A549 treated with CORT108297 at 1 μM for 4 hours (cell line): ENCODE data around the gene KLK15. TPM values are rescaled to one million over a fixed set of nuclear protein-coding genes. Genes with fewer than 3 reads are reported as not detected.

ENCODE experiments used
- total RNA-seq: library from RNA; stranded (reverse); fragments of 200-300 nt; extraction: Qiagen RNA extraction; gene quantifications from 5 replicates; pipeline ENCODE4 v1.2.3, GENCODE V29; 2022

The KLK15 gene, protein sequence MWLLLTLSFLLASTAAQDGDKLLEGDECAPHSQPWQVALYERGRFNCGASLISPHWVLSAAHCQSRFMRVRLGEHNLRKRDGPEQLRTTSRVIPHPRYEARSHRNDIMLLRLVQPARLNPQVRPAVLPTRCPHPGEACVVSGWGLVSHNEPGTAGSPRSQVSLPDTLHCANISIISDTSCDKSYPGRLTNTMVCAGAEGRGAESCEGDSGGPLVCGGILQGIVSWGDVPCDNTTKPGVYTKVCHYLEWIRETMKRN
- total RNA-seq = not detected in 5 replicates

DNA sequence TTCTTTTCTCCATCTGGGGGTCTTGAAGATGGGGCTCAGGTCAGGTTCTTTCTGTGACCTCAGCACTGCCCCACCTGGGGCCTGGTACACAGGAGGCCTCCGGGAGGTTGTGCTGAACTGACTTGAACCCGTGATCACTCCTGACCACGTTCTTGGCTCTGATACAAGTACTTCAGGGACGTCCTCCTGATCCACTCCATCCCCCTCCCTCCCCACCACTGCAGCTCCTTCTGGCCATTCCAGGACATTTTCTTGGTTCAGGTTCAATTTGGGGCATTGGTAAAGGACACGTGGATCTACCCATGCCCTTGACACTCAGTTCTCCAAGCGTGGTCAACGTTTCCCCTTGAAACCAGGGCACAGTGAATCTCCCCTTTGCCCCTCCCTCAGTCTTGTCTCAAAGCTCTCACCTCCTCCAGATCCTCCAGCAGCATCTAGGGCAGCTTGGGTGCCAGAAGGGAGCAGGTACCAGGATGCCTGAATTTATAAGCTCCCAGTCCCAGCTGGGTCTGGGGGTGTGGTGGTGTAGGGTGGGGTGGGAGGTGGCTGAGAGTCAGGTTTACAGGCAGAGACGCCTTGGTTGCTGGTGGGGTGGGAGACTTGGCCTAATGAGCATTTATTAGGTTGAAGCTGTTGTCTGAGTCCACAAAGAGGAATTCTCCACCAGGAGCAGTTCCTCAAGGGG is at the start of gene KLK15:
KLK15 (minus strand) TSS at position 458 of the 685 bp plus-strand sequence. CDS start 2,082 bp downstream, outside the sequence.

DNA sequence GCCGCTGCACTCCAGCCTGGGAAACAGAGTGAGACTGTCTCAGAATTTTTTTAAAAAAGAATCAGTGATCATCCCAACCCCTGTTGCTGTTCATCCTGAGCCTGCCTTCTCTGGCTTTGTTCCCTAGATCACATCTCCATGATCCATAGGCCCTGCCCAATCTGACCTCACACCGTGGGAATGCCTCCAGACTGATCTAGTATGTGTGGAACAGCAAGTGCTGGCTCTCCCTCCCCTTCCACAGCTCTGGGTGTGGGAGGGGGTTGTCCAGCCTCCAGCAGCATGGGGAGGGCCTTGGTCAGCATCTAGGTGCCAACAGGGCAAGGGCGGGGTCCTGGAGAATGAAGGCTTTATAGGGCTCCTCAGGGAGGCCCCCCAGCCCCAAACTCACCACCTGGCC is 39.7 kb upstream of the KLK15 start, which contains the start of gene KLK2:
KLK2 (plus strand) TSS at position 384 of the 400 bp plus-strand sequence. CDS start 35 bp downstream, outside the sequence.

DNA sequence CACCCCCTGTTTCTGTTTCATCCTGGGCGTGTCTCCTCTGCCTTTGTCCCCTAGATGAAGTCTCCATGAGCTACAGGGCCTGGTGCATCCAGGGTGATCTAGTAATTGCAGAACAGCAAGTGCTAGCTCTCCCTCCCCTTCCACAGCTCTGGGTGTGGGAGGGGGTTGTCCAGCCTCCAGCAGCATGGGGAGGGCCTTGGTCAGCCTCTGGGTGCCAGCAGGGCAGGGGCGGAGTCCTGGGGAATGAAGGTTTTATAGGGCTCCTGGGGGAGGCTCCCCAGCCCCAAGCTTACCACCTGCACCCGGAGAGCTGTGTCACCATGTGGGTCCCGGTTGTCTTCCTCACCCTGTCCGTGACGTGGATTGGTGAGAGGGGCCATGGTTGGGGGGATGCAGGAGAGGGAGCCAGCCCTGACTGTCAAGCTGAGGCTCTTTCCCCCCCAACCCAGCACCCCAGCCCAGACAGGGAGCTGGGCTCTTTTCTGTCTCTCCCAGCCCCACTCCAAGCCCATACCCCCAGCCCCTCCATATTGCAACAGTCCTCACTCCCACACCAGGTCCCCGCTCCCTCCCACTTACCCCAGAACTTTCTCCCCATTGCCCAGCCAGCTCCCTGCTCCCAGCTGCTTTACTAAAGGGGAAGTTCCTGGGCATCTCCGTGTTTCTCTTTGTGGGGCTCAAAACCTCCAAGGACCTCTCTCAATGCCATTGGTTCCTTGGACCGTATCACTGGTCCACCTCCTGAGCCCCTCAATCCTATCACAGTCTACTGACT is 21.4 kb upstream of the KLK15 start, which contains the start of gene KLK3:
KLK3 (plus strand) TSS at position 280 of the 775 bp plus-strand sequence; CDS start at position 321, 41 bp downstream.

DNA sequence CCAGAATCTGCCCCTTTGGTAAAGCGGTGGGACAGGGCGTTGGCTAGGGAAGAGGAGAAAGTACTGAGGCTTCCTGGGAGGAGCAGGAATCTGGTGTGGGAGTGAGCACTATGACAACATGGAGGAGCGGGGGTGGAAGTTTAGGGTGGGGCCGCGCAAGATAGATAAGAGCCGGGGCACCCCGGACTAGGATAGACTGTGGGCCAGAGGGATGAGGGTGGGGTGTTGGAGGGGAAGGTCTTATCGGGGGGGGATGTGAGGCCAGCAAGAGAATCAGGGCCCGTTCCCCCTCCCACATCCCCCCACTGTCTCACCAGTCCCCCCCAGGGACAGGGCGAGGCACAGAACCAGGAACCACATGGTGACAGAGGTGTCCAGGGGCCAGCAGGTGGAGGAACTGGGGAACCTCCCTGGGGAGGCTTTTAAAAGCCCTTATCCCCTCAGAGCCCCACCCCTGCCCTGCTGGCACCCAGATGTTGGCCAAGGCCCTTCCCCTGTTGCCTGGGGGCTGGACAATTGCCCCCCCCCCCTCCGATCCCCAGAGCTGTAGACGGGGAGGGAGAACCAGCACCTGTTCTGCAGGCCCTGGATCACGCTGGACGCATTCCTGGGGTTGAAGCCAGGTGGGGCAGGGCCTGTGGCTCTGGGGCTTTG is 9.9 kb downstream of the KLK15 start, which contains the start of gene KLK1:
KLK1 (minus strand) TSS at position 399 of the 654 bp plus-strand sequence; CDS start at position 360, 39 bp downstream.

DNA sequence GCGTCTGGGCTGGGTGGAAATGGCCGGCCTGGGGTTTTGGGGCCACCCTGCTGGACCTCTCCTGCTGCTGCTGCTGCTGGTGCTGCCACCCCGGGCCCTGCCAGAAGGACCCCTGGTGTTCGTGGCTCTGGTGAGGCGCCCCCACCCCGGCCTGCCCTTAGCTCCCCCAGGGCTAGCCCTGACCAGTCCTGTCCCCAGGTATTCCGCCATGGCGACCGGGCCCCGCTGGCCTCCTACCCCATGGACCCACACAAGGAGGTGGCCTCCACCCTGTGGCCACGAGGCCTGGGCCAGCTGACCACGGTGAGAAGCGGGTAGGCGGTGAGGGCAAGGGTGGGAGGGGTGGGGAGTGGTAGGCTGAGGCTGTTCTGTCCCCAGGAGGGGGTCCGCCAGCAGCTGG is 43.0 kb downstream of the KLK15 start, which contains the start of gene ACP4:
ACP4 (plus strand) TSS at position 20 of the 400 bp plus-strand sequence; CDS start at position 20, 0 bp downstream.

Other genes starting within 250 kb of the KLK15 start
- gene SYT3, start 193.7 kb downstream of the KLK15 start, total RNA-seq = 0.37 to 0.63 TPM (median 0.47 TPM) in 5 replicates
- gene C19orf81, start 184.1 kb downstream of the KLK15 start, total RNA-seq = 3.4 to 12.3 TPM (median 11.5 TPM) in 5 replicates
- gene SHANK1, start 113.8 kb downstream of the KLK15 start, total RNA-seq = 0.03 to 0.37 TPM (median 0.21 TPM) in 5 replicates
- 6.0 to 10.9 TPM (median 10.5 TPM) in 5 replicates for gene CLEC11A, start 110.2 kb downstream of the KLK15 start, total RNA-seq
- gene GPR32, start 63.1 kb downstream of the KLK15 start, total RNA-seq = not detected in 5 replicates
- not detected in 5 replicates for gene ACP4, start 43.2 kb downstream of the KLK15 start, total RNA-seq
- gene KLK1, start 9.8 kb downstream of the KLK15 start, total RNA-seq = 0.13 to 0.29 TPM (median 0.20 TPM) in 4 of 5 replicates, not detected in the other
- gene KLK3, start 21.3 kb upstream of the KLK15 start, total RNA-seq = not detected in 5 replicates
- 0.08 to 0.17 TPM (median 0.15 TPM) in 3 of 5 replicates, not detected in the others for gene KLK2, start 39.9 kb upstream of the KLK15 start, total RNA-seq
- 0.08 to 0.39 TPM (median 0.11 TPM) in 5 replicates for gene KLK4, start 77.8 kb upstream of the KLK15 start, total RNA-seq
- not detected in 5 replicates for gene KLK5, start 119.5 kb upstream of the KLK15 start, total RNA-seq
- gene KLK6, start 136.0 kb upstream of the KLK15 start, total RNA-seq = 0.16 to 0.50 TPM (median 0.23 TPM) in 5 replicates
- 0.06 to 0.07 TPM in 2 of 5 replicates, not detected in the others for gene KLK7, start 150.3 kb upstream of the KLK15 start, total RNA-seq
- not detected in 5 replicates for gene KLK8, start 168.0 kb upstream of the KLK15 start, total RNA-seq
- 0.25 to 0.60 TPM (median 0.28 TPM) in 5 replicates for gene KLK10, start 186.1 kb upstream of the KLK15 start, total RNA-seq
- 0.07 TPM in 1 of 5 replicates, not detected in the others for gene KLK11, start 193.0 kb upstream of the KLK15 start, total RNA-seq
- gene KLK12, start 201.4 kb upstream of the KLK15 start, total RNA-seq = not detected in 5 replicates
- 0.09 TPM in 1 of 5 replicates, not detected in the others for gene KLK13, start 231.5 kb upstream of the KLK15 start, total RNA-seq
- 0.35 to 0.44 TPM (median 0.39 TPM) in 5 replicates for gene KLK14, start 249.3 kb upstream of the KLK15 start, total RNA-seq